NCI-H524 (cell line): Measurements from ENCODE around the gene FBXL19.
A peak's percentile ranks its signal among the peaks of the same experiment; 100 is the strongest.

Source experiments
- DNase-seq, 2 experiments: peaks; one replicate each; lab custom pipeline; 2025; lab: John Stamatoyannopoulos, UW

FBXL19 gene

GRCh38 chr16:30895627-30896260, 27.6 kb upstream of the FBXL19 start:
- no peak for DNase-seq

- no peak for DNase-seq
These were observed 27.0 kb upstream of the FBXL19 start, which contains the start of gene CTF1 for GRCh38 chr16:30896261-30896888. CTF1 (plus strand) TSS chr16:30896614; CDS start chr16:30896644, 30 bp downstream.

GRCh38 chr16:30896889-30897733, 26.3 kb upstream of the FBXL19 start:
- DNase-seq, result peak; percentile 71 to 78

GRCh38 chr16:30899794-30900193, 23.6 kb upstream of the FBXL19 start:
- DNase-seq, result no peak

GRCh38 chr16:30900588-30900987, 22.8 kb upstream of the FBXL19 start:
- no peak for DNase-seq

GRCh38 chr16:30901201-30902028, 22.0 kb upstream of the FBXL19 start:
- DNase-seq, result no peak

GRCh38 chr16:30902029-30902972, 21.1 kb upstream of the FBXL19 start:
- peak; percentile 27 to 61 for DNase-seq

- no peak for DNase-seq
These were observed 20.4 kb upstream of the FBXL19 start for GRCh38 chr16:30903002-30903401.

- peak in 1 of 2 experiments; percentile 21 for DNase-seq
These were observed 19.8 kb upstream of the FBXL19 start for GRCh38 chr16:30903596-30903995.

GRCh38 chr16:30904114-30904780, 19.1 kb upstream of the FBXL19 start:
- no peak for DNase-seq

GRCh38 chr16:30907064-30907463, 16.3 kb upstream of the FBXL19 start:
- no peak for DNase-seq

GRCh38 chr16:30910427-30911029, 12.8 kb upstream of the FBXL19 start:
- DNase-seq, result no peak

- no peak for DNase-seq
These were observed 10.5 kb upstream of the FBXL19 start for GRCh38 chr16:30912794-30913412.

GRCh38 chr16:30914830-30915229, 8.5 kb upstream of the FBXL19 start:
- no peak for DNase-seq

GRCh38 chr16:30918614-30919013, 4.8 kb upstream of the FBXL19 start:
- DNase-seq, result no peak

GRCh38 chr16:30920891-30921290, 2.5 kb upstream of the FBXL19 start:
- DNase-seq, result peak in 1 of 2 experiments; percentile 37

GRCh38 chr16:30921459-30921747, 2.0 kb upstream of the FBXL19 start:
- no peak for DNase-seq

GRCh38 chr16:30921748-30922419, 1.5 kb upstream of the FBXL19 start:
- DNase-seq, result peak; percentile 88 to 95

- DNase-seq, result peak; percentile 100
These were observed 882 bp upstream of the FBXL19 start for GRCh38 chr16:30922420-30922959.
